ENCODE measurements around the gene G6PC3.
"Not testable (repeated sequence)": the region's sequence is repeated elsewhere in the genome, so short reads cannot be mapped to it uniquely, and the experiment has no call there.

The G6PC3 gene

DNA sequence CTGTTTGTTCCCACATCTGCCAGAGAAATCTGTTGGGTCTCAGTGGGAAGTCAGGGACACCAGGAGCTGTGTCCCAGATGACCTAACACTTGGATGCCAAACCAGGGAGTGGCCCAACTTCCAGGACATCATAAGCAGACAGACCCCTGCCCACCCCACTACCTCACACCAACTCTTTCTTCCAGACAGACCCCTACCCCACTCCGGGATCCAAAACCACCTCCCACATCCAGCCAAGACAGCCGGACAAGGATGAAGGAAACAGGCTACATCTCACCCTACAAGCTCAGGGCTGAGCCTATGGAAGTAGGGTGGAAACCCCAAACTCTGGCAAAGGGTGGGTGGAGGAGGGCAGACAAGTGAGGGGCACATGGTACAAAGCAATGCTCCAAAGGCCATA lies 49.3 kb downstream of the G6PC3 start:
- Histone ChIP-seq H3K9me3 (replicated peaks; ENCODE audit: insufficient read depth, low read length) (no peaks in the 10 kb centered on the region), H3K4me2 (ENCODE audit: low read depth, low read length) (no peak overlapping the region), H3K4me1 (ENCODE audit: low read length) (peaks cover 13% of the 10 kb centered on the region; the same call in 1 of the 2 replicates), H3K9me2 (replicated peaks; ENCODE audit: insufficient read depth, low read length) (no peaks in the 10 kb centered on the region), H3K27ac (ENCODE audit: low read length) (no peak overlapping the region), H3K36me3 (replicated peaks; ENCODE audit: insufficient read depth, low read length) (no peaks in the 10 kb centered on the region), H4K20me1 (ENCODE audit: insufficient read depth, low read length) (no peaks in the 10 kb centered on the region; the same call in 1 of the 2 replicates), H3K79me2 (ENCODE audit: low read length) (peaks cover 75% of the 10 kb centered on the region), H3K9ac (ENCODE audit: low read length) (no peak overlapping the region), H2AFZ (ENCODE audit: low read length) (no peak overlapping the region), H3F3A (ENCODE audit: insufficient read depth, low read length) (no peaks in the 10 kb centered on the region), H3K4me3 (ENCODE audit: low read length) (no peak overlapping the region), H3K27me3 (replicated peaks; ENCODE audit: insufficient read depth, low read length) (no peaks in the 10 kb centered on the region)
- TF ChIP-seq, protein P1, sequence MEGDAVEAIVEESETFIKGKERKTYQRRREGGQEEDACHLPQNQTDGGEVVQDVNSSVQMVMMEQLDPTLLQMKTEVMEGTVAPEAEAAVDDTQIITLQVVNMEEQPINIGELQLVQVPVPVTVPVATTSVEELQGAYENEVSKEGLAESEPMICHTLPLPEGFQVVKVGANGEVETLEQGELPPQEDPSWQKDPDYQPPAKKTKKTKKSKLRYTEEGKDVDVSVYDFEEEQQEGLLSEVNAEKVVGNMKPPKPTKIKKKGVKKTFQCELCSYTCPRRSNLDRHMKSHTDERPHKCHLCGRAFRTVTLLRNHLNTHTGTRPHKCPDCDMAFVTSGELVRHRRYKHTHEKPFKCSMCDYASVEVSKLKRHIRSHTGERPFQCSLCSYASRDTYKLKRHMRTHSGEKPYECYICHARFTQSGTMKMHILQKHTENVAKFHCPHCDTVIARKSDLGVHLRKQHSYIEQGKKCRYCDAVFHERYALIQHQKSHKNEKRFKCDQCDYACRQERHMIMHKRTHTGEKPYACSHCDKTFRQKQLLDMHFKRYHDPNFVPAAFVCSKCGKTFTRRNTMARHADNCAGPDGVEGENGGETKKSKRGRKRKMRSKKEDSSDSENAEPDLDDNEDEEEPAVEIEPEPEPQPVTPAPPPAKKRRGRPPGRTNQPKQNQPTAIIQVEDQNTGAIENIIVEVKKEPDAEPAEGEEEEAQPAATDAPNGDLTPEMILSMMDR (IDR thresholded peaks at IDR 0.05; ENCODE audit: low read length): no peak
- TF ChIP-seq EZH2phosphoT487 (IDR thresholded peaks at IDR 0.05; ENCODE audit: low read length) (no peak), EZH2 (optimal IDR thresholded peaks at IDR 0.05; ENCODE audit: low read depth, low read length) (no peak)
- DNase-seq: no peak

- H3K36me3 ChIP-seq (replicated peaks; ENCODE audit: insufficient read depth, low read length); H3K27ac ChIP-seq (ENCODE audit: low read length); DNase-seq; H3K9me3 ChIP-seq (replicated peaks; ENCODE audit: insufficient read depth, low read length); H3F3A ChIP-seq (ENCODE audit: insufficient read depth, low read length); H3K9ac ChIP-seq (ENCODE audit: low read length); H3K27me3 ChIP-seq (replicated peaks; ENCODE audit: insufficient read depth, low read length); H4K20me1 ChIP-seq (ENCODE audit: insufficient read depth, low read length); H3K4me2 ChIP-seq (ENCODE audit: low read depth, low read length); H3K4me3 ChIP-seq (ENCODE audit: low read length); H3K9me2 ChIP-seq (replicated peaks; ENCODE audit: insufficient read depth, low read length); H2AFZ ChIP-seq (ENCODE audit: low read length): not testable (repeated sequence)
- peaks cover 13% of the 10 kb centered on the region; the same call in 1 of the 2 replicates for H3K4me1 ChIP-seq (ENCODE audit: low read length)
- H3K79me2 ChIP-seq (ENCODE audit: low read length): peaks cover 75% of the 10 kb centered on the region
Observed at GRCh38 chr17:44120281-44120680, 49.7 kb downstream of the G6PC3 start.

DNA sequence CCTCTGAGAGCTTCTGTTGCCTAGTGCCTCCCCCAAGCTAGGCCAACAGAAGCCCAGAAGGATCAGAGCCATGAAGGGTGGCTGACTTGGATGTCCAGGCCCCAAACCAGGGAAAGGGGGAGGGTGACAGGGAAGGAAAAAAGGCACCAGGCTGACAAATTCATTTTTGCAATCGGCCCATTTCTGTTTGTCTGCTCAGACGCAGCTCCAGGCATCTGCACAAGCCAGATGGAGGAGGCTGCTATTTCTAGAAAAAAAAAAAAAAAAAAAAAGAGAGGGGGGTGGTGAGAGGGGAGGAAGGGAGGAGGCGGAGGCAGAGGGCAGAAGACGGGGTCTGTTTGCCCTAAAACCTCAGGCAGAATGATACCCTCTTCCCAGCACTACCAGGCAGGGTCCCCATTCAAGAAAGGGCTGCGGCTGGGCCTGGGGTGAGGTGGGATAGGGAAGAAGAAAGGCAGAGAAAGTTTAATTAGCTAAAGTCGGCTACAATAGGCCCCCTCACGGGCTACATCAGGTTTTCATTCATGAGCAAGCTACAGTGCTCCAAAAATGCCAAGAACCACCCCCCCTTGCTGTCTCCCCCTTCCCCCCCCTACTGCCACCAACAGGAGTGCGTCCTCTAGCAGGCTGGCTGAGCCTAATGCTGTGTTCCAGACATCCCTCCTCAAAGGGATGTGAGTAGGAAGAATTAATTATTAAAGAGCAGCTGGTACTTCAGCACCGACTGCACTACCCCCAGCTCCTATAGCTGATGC lies 50.5 kb downstream of the G6PC3 start:
- Histone ChIP-seq H3K4me2 (ENCODE audit: low read depth, low read length) (no peak overlapping the region), H3K4me3 (ENCODE audit: low read length) (no peak overlapping the region), H3K9me3 (replicated peaks; ENCODE audit: insufficient read depth, low read length) (no peaks in the 10 kb centered on the region), H4K20me1 (ENCODE audit: insufficient read depth, low read length) (no peaks in the 10 kb centered on the region; the same call in 1 of the 2 replicates), H2AFZ (ENCODE audit: low read length) (no peak overlapping the region), H3K4me1 (ENCODE audit: low read length) (peaks cover 13% of the 10 kb centered on the region; the same call in 1 of the 2 replicates), H3K27me3 (replicated peaks; ENCODE audit: insufficient read depth, low read length) (no peaks in the 10 kb centered on the region), H3K36me3 (replicated peaks; ENCODE audit: insufficient read depth, low read length) (no peaks in the 10 kb centered on the region), H3K9ac (ENCODE audit: low read length) (no peak overlapping the region), H3K27ac (ENCODE audit: low read length) (no peak overlapping the region), H3K9me2 (replicated peaks; ENCODE audit: insufficient read depth, low read length) (no peaks in the 10 kb centered on the region), H3F3A (ENCODE audit: insufficient read depth, low read length) (no peaks in the 10 kb centered on the region), H3K79me2 (ENCODE audit: low read length) (peaks cover 71% of the 10 kb centered on the region)
- DNase-seq: no peak
- TF ChIP-seq EZH2phosphoT487 (IDR thresholded peaks at IDR 0.05; ENCODE audit: low read length): no peak
- TF ChIP-seq, protein P1 (IDR thresholded peaks at IDR 0.05; ENCODE audit: low read length): no peak
- TF ChIP-seq EZH2 (optimal IDR thresholded peaks at IDR 0.05; ENCODE audit: low read depth, low read length): no peak

Data from MM.1S (cell line).